IMR-90 (cell line): ENCODE results near the gene NFATC1. TPM values are rescaled to one million over a fixed set of nuclear protein-coding genes. Genes with fewer than 3 reads are reported as not detected.

Experiments used
- ATAC-seq: fragments of 200-7000 bp; cut with Tn5 transposase; 2 replicates; pipeline ENCODE4 v1.9.1; 2020; ENCODE audit warnings: low read depth, mild to moderate bottlenecking, moderate library complexity
- BruUV-seq: library from RNA; stranded (reverse); fragments of 400-500 nt; replicated peaks from 2 replicates; lab custom pipeline; 2021; lab: Mats Ljungman, UMichigan
- CTCF ChIA-PET: fragments of 300-600 bp; formaldehyde crosslinking; extraction: SDS; loops from one replicate; lab custom pipeline; 2021; ENCODE audit warnings: antibody characterized with exemption; lab: Yijun Ruan, JAX
- POLR2A ChIA-PET: fragments of 300-600 bp; sonication (Branson Sonifier 250); formaldehyde crosslinking; loops from one replicate; lab custom pipeline; 2022; ENCODE audit warnings: antibody characterized with exemption; ENCODE audit not compliant: unreplicated experiment; lab: Charles Lee
- DNase-seq: peaks from one replicate; pipeline ENCODE4 v3.0.0; 2013
- H2AFZ ChIP-seq: replicated peaks from 2 replicates; pipeline ENCODE3; 2013; ENCODE audit warnings: low read length, mild to moderate bottlenecking; ENCODE audit not compliant: poor library complexity
- H2AK5ac ChIP-seq: 2 replicates; pipeline ENCODE4 v1.6.1; 2013; ENCODE audit warnings: low read depth, low read length, inconsistent platforms
- H2AK9ac ChIP-seq: replicated peaks from 2 replicates; pipeline ENCODE3; 2013; ENCODE audit warnings: mild to moderate bottlenecking, low read depth, low read length, moderate library complexity; ENCODE audit not compliant: poor library complexity
- H2BK120ac ChIP-seq: 2 replicates; pipeline ENCODE4 v1.6.1; 2013; ENCODE audit warnings: low read depth, low read length, inconsistent platforms
- H2BK15ac ChIP-seq: 3 replicates; pipeline ENCODE4 v1.6.1; 2013; ENCODE audit warnings: low read depth, low read length, inconsistent platforms
- H2BK20ac ChIP-seq: 2 replicates; pipeline ENCODE4 v1.6.1; 2013; ENCODE audit warnings: low read depth, mild to moderate bottlenecking, inconsistent platforms, low read length, moderate library complexity
- H2BK5ac ChIP-seq: 2 replicates; pipeline ENCODE4 v1.6.1; 2013; ENCODE audit warnings: mild to moderate bottlenecking, low read depth, low read length, inconsistent platforms; ENCODE audit not compliant: poor library complexity, severe bottlenecking
- H3K14ac ChIP-seq: replicated peaks from 2 replicates; pipeline ENCODE4 v1.6.1; 2013; ENCODE audit warnings: low read depth, low read length, inconsistent platforms
- H3K18ac ChIP-seq: 2 replicates; pipeline ENCODE4 v1.6.1; 2013; ENCODE audit warnings: low read depth, low read length, control low read depth
- H3K23ac ChIP-seq: 2 replicates; pipeline ENCODE4 v1.6.1; 2013; ENCODE audit warnings: low read depth, low read length, inconsistent platforms
- H3K27ac ChIP-seq: 2 replicates; pipeline ENCODE4 v1.5.1; 2013; ENCODE audit warnings: mild to moderate bottlenecking, control low read depth, low read length; ENCODE audit not compliant: insufficient read depth
- H3K27me3 ChIP-seq: 2 replicates; pipeline ENCODE4 v1.6.1; 2013; ENCODE audit warnings: low read length; ENCODE audit not compliant: control insufficient read depth, insufficient read depth
- H3K36me3 ChIP-seq: 2 replicates; pipeline ENCODE4 v1.6.1; 2013; ENCODE audit warnings: low read length, mixed read lengths; ENCODE audit not compliant: control insufficient read depth, insufficient read depth
- H3K4ac ChIP-seq: 2 replicates; pipeline ENCODE4 v1.6.1; 2013; ENCODE audit warnings: low read depth, low read length, inconsistent platforms
- H3K4me1 ChIP-seq: 2 replicates; pipeline ENCODE4 v1.6.1; 2013; ENCODE audit warnings: low read length, mixed read lengths; ENCODE audit not compliant: control insufficient read depth, insufficient read depth
- H3K4me2 ChIP-seq: 2 replicates; pipeline ENCODE4 v1.6.1; 2013; ENCODE audit warnings: low read depth, mild to moderate bottlenecking, control low read depth, low read length, moderate library complexity
- H3K4me3 ChIP-seq: 2 replicates; pipeline ENCODE4 v1.5.1; 2013; ENCODE audit warnings: low read depth, mild to moderate bottlenecking, control low read depth, low read length, moderate library complexity; ENCODE audit not compliant: insufficient read depth
- H3K56ac ChIP-seq: 2 replicates; pipeline ENCODE4 v1.6.1; 2013; ENCODE audit warnings: low read length, inconsistent platforms; ENCODE audit not compliant: insufficient read depth; ENCODE audit errors: extremely low read depth
- H3K79me1 ChIP-seq, 2 experiments: 2 replicates each; pipeline ENCODE4 v1.6.1; 2013; ENCODE audit warnings: low read length in 2 of 2, inconsistent platforms in 1 of 2, low read depth in 1 of 2
- H3K9ac ChIP-seq: 2 replicates; pipeline ENCODE4 v1.6.1; 2013; ENCODE audit warnings: low read depth, low read length, control low read depth
- H3K9me1 ChIP-seq: 2 replicates; pipeline ENCODE4 v1.6.1; 2013; ENCODE audit warnings: low read length, inconsistent platforms; ENCODE audit not compliant: insufficient read depth
- H3K9me3 ChIP-seq: 2 replicates; pipeline ENCODE4 v1.6.1; 2013; ENCODE audit warnings: low read length; ENCODE audit not compliant: control insufficient read depth, insufficient read depth
- H4K20me1 ChIP-seq: 2 replicates; pipeline ENCODE4 v1.6.1; 2013; ENCODE audit warnings: low read length, inconsistent platforms; ENCODE audit not compliant: insufficient read depth
- H4K5ac ChIP-seq: 2 replicates; pipeline ENCODE4 v1.6.1; 2013; ENCODE audit warnings: mild to moderate bottlenecking, low read depth, low read length, control low read depth
- H4K8ac ChIP-seq, 2 experiments: 2 replicates each; pipeline ENCODE4 v1.6.1; 2013; ENCODE audit warnings: low read depth in 2 of 2, low read length in 2 of 2, control low read depth in 1 of 2, inconsistent platforms in 1 of 2
- H4K91ac ChIP-seq: 2 replicates; pipeline ENCODE4 v1.6.1; 2013; ENCODE audit warnings: low read depth, low read length, inconsistent platforms; ENCODE audit not compliant: insufficient read depth
- CHD1 ChIP-seq: IDR thresholded peaks from 2 replicates; pipeline ENCODE4 v1.6.1; 2012; ENCODE audit warnings: low read depth, low read length, improper control_type of control experiment
- SMC3 ChIP-seq: fragments of 150-350 bp; IDR thresholded peaks from 2 replicates; pipeline ENCODE4 v1.6.1; 2016; ENCODE audit warnings: low read depth, mild to moderate bottlenecking, antibody characterized with exemption, low read length, moderate library complexity
- WGBS, 2 experiments: methylation state at CpG; one replicate each; pipeline versions ENCODE4 v1.1.5 to v1.1.7; 2013; ENCODE audit warnings: missing lambda C conversion rate in 2 of 2; ENCODE audit not compliant: insufficient read length in 1 of 2; ENCODE audit errors: extremely low coverage in 2 of 2; 5-methylcytosine and 5-hydroxymethylcytosine counted together
- dilution Hi-C: fragments of 300-500 bp; cut with HindIII; formaldehyde crosslinking; loops from one replicate; pipeline ENCODE4 v1.14.3; 2018; ENCODE audit warnings: low sequenced_read_pairs; ENCODE audit not compliant: unreplicated experiment
- in situ Hi-C: fragments of 300-500 bp; cut with MboI; formaldehyde crosslinking; loops from 3 replicates; pipeline ENCODE4 v1.14.3; 2019; ENCODE audit warnings: low sequenced_read_pairs, inconsistent platforms, mixed read lengths
- intact Hi-C: fragments of 100-400 bp; cut with micrococcal nuclease; formaldehyde crosslinking; loops from 2 replicates; pipeline ENCODE4 v1.10.0; 2022
- polyA plus RNA-seq, 3 experiments: library from polyadenylated mRNA; depleted of rRNA; stranded (reverse); fragments of >200 nt; gene quantifications; 2 replicates each; pipeline ENCODE4 v1.2.3, GENCODE V29; 2012; ENCODE audit warnings: low replicate concordance in 1 of 3
- total RNA-seq: library from RNA; depleted of rRNA; stranded (reverse); fragments of >200 nt; gene quantifications from 2 replicates; pipeline ENCODE4 v1.2.3, GENCODE V29; 2012

NFATC1 gene
- total and polyA plus RNA-seq, 2 of the 4 experiments (the other 2 are of a cell fraction), result 0.36 to 1.8 TPM

- no peak for TF ChIP-seq SMC3
These were observed 125.0 kb downstream of the NFATC1 start (continued) for GRCh38 chr18:79520478-79521390.

GRCh38 chr18:79521416-79522205 is 125.9 kb downstream of the NFATC1 start:
- H3K9me1 ChIP-seq, result no peaks in the 10 kb centered on the region
- no peak overlapping the region for H2BK15ac ChIP-seq
- ChIA-PET POLR2A (no interaction called here), CTCF (no interaction called here)
- no TSS peak for BruUV-seq
- H3K4ac ChIP-seq, result no peak overlapping the region
- H4K8ac ChIP-seq, result no peak overlapping the region
- H3K79me1 ChIP-seq, result no peaks in the 10 kb centered on the region
- no peak overlapping the region; the same call in 1 of the 2 replicates for H2AK5ac ChIP-seq
- intact Hi-C loops, result no loop called here
- no peak overlapping the region for H2AFZ ChIP-seq
- dilution Hi-C loops, result no loop called here
- in situ Hi-C loops, result no loop called here
- no peak overlapping the region for H4K91ac ChIP-seq
- peaks cover 7% of the 10 kb centered on the region for H3K27me3 ChIP-seq
- no peaks in the 10 kb centered on the region for H4K20me1 ChIP-seq
- H3K9me3 ChIP-seq, result no peaks in the 10 kb centered on the region
- no peak overlapping the region for H3K4me3 ChIP-seq
- H3K18ac ChIP-seq, result no peak overlapping the region
- H2AK9ac ChIP-seq, result no peak overlapping the region
- H3K14ac ChIP-seq, result no peak overlapping the region
- DNase-seq (no peak), ATAC-seq (no peak)
- no peak overlapping the region for H2BK120ac ChIP-seq
- no peak for TF ChIP-seq CHD1
- H4K5ac ChIP-seq, result no peak overlapping the region
- H3K4me1 ChIP-seq, result no peaks in the 10 kb centered on the region; the same call in 1 of the 2 replicates
- no peak overlapping the region for H2BK20ac ChIP-seq
- no peaks in the 10 kb centered on the region for H3K36me3 ChIP-seq
- WGBS, 2 experiments, result 100% methylated on average over 1 of the region's 9 CpGs; no CpG with 5 or more reads in 1 of the 2 experiments
- H3K56ac ChIP-seq, result no peak overlapping the region
- H2BK5ac ChIP-seq, result no peak overlapping the region
- H3K4me2 ChIP-seq, result no peak overlapping the region
- H3K9ac ChIP-seq, result no peak overlapping the region
- H3K23ac ChIP-seq, result no peak overlapping the region
- no peak overlapping the region for H3K27ac ChIP-seq
